T-cell (primary cell): ENCODE data around the gene IGFBP3. TPM values are rescaled to one million over a fixed set of nuclear protein-coding genes. Genes with fewer than 3 reads are reported as not detected.

ENCODE experiments used
- ATAC-seq, 4 experiments: fragments of 200-7000 bp in 3 of 4; fragments of 150-1000 bp in 1 of 4; cut with Tn5 transposase; replicated peaks in 1 of 4; 1 replicate in 3 of 4; 2 replicates in 1 of 4; pipeline ENCODE4 v1.10.0; 2021; ENCODE audit warnings: moderate library complexity in 3 of 4, mild to moderate bottlenecking in 2 of 4, moderate number of reproducible peaks in 1 of 4
- CTCF ChIA-PET, 2 donors: fragments of 300-600 bp; sonication (Branson Sonifier 250); formaldehyde crosslinking; loops; one replicate each; lab custom pipeline; 2022; ENCODE audit warnings: antibody characterized with exemption in 2 of 2; lab: Charles Lee
- POLR2A ChIA-PET, 2 donors: fragments of 300-600 bp; sonication (Branson Sonifier 250); formaldehyde crosslinking; loops; one replicate each; lab custom pipeline; 2022; ENCODE audit warnings: antibody characterized with exemption in 2 of 2; lab: Charles Lee
- DNase-seq, 35 experiments: peaks; one replicate each; pipeline versions ENCODE4 v3.0.0 to v3.0.0-alpha.2; 2013 to 2023
- H3K27ac ChIP-seq: one replicate; pipeline ENCODE4 v1.5.1; 2013; ENCODE audit warnings: low read length
- H3K27me3 ChIP-seq, 2 experiments: replicated peaks in 1 of 2; 1 replicate in 1 of 2; 2 replicates in 1 of 2; pipeline versions ENCODE4 v1.6.1 to v1.7.0; 2013; ENCODE audit warnings: low read length in 1 of 2, mixed read lengths in 1 of 2; ENCODE audit not compliant: control insufficient read depth in 2 of 2, insufficient read depth in 2 of 2; ENCODE audit errors: extremely low read depth in 1 of 2
- H3K36me3 ChIP-seq, 2 donors: 1 replicate in 1 of 2; 2 replicates in 1 of 2; pipeline versions ENCODE4 v1.6.1 to v1.7.0; 2013; ENCODE audit warnings: low read length in 1 of 2; ENCODE audit not compliant: control insufficient read depth in 2 of 2, insufficient read depth in 1 of 2; ENCODE audit errors: extremely low read depth in 1 of 2
- H3K4me1 ChIP-seq, 2 experiments: 1 replicate in 1 of 2; 2 replicates in 1 of 2; pipeline versions ENCODE4 v1.6.1 to v1.7.0; 2013; ENCODE audit warnings: low read length in 2 of 2, mixed read lengths in 1 of 2; ENCODE audit not compliant: insufficient read depth in 2 of 2, control insufficient read depth in 1 of 2; ENCODE audit errors: extremely low read depth in 1 of 2
- H3K4me3 ChIP-seq, 2 donors: 1 replicate in 1 of 2; 2 replicates in 1 of 2; pipeline versions ENCODE4 v1.5.1 to v1.7.0; 2013; ENCODE audit warnings: mild to moderate bottlenecking in 2 of 2, low read length in 1 of 2, moderate library complexity in 1 of 2; ENCODE audit not compliant: control insufficient read depth in 1 of 2; ENCODE audit errors: extremely low read depth in 1 of 2
- H3K9me3 ChIP-seq: 2 replicates; pipeline ENCODE4 v1.7.0; 2013
- H3K27ac Mint-ChIP-seq, 2 donors: one replicate each; pipeline ENCODE4 v1.8.0; 2020 to 2021; ENCODE audit warnings: mild to moderate bottlenecking in 2 of 2, mixed read lengths in 2 of 2
- H3K27me3 Mint-ChIP-seq, 2 donors: one replicate each; pipeline ENCODE4 v1.8.0; 2021 to 2022; ENCODE audit warnings: mixed read lengths in 2 of 2
- H3K36me3 Mint-ChIP-seq: one replicate; pipeline ENCODE4 v1.8.0; 2021; ENCODE audit warnings: mixed read lengths
- H3K4me1 Mint-ChIP-seq, 3 donors: one replicate each; pipeline ENCODE4 v1.8.0; 2020 to 2022; ENCODE audit warnings: mixed read lengths in 3 of 3, mild to moderate bottlenecking in 1 of 3
- H3K4me3 Mint-ChIP-seq, 3 donors: one replicate each; pipeline ENCODE4 v1.8.0; 2020 to 2022; ENCODE audit warnings: mild to moderate bottlenecking in 3 of 3, mixed read lengths in 3 of 3, moderate library complexity in 3 of 3
- H3K9me3 Mint-ChIP-seq, 3 donors: one replicate each; pipeline ENCODE4 v1.8.0; 2020 to 2022; ENCODE audit warnings: mixed read lengths in 3 of 3
- WGBS: methylation state at CpG from one replicate; pipeline ENCODE4 v1.1.5; 2013; ENCODE audit warnings: missing lambda C conversion rate; ENCODE audit not compliant: insufficient coverage; 5-methylcytosine and 5-hydroxymethylcytosine counted together
- total RNA-seq, 35 experiments: library from RNA in 6 of 35; stranded (reverse) in 6 of 35; fragments of 120-200 nt in 1 of 35; gene quantifications; one replicate each; pipeline versions ENCODE4 v1.2.1 to v1.2.4 and lab custom pipeline; 2013 to 2026

IGFBP3 gene
- total RNA-seq, 5 donors from 2014 or later (not counting 1 experiment from before 2014, with no cell fraction given): 3.9 to 20.5 (median 8.2) TPM

GRCh38 chr7:45874408-45875131 is 46.5 kb downstream of the IGFBP3 start:
- POLR2A ChIA-PET: no interaction called here
- Histone ChIP-seq H3K27ac (no peak overlapping the region), H3K4me1 (no peaks in the 10 kb centered on the region), H3K27me3 (peaks cover 0 to 13% of the 10 kb centered on the region in 2 experiments), H3K4me3 (no peak overlapping the region), H3K36me3 (no peaks in the 10 kb centered on the region), H3K9me3 (no peaks in the 10 kb centered on the region)
- 89% methylated on average over 5 of the region's 8 CpGs for WGBS
- Mint-ChIP-seq H3K27me3 (peaks cover 0 to 3% of the 10 kb centered on the region in 2 donors), H3K36me3 (no peaks in the 10 kb centered on the region), H3K27ac (no peak overlapping the region), H3K4me1 (no peaks in the 10 kb centered on the region), H3K9me3 (peaks cover 3 to 9% (median 8%) of the 10 kb centered on the region in 3 donors), H3K4me3 (no peak overlapping the region)
- no peak for ATAC-seq
- no peak for DNase-seq
- CTCF ChIA-PET: no interaction called here

DNA sequence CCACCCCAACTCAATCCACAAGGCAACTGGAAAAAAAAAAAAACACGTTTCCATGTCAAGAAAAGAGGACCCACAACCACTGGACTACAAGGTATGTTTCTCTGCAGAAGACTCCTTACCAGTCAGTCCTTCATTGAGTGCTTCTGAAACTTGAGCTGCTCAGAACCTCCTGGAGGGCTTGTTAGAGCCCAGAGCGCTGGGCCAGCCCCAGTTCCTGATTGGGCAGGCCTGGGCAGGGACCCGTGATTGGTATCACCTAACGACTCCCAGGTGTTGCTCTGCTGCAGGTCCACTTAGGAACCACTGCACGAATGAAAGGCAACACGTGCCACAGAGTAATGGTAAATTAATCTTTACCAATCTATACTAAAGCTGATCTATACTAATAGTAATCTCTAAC is 47.7 kb downstream of the IGFBP3 start:
- Mint-ChIP-seq H3K27ac (no peak overlapping the region), H3K36me3 (no peaks in the 10 kb centered on the region), H3K4me1 (no peaks in the 10 kb centered on the region), H3K4me3 (no peak overlapping the region), H3K9me3 (peaks cover 0 to 3% (median 0%) of the 10 kb centered on the region in 3 donors), H3K27me3 (peaks cover 3 to 7% of the 10 kb centered on the region in 2 donors)
- peaks cover 0 to 16% of the 10 kb centered on the region in 2 experiments for H3K27me3 ChIP-seq
- H3K27ac ChIP-seq: no peak overlapping the region
- no peaks in the 10 kb centered on the region for H3K36me3 ChIP-seq
- ATAC-seq: no peak
- ChIA-PET POLR2A (no interaction called here), CTCF (interaction anchor here in 1 of 2 donors (0.6 kb wide), 1 partner anchor 29 kb away, joined by 5 read pairs; no protein-coding TSS in a partner anchor)
- H3K4me1 ChIP-seq: no peaks in the 10 kb centered on the region
- 86% methylated on average over 3 of the region's 6 CpGs for WGBS
- DNase-seq: no peak
- no peaks in the 10 kb centered on the region for H3K9me3 ChIP-seq
- no peak overlapping the region for H3K4me3 ChIP-seq

- no peaks in the 10 kb centered on the region for H3K4me1 ChIP-seq
- H3K4me1 Mint-ChIP-seq: no peaks in the 10 kb centered on the region
- no peaks in the 10 kb centered on the region for H3K36me3 Mint-ChIP-seq
- no peak within 1 kb of the TSS for H3K4me3 Mint-ChIP-seq
- CTCF ChIA-PET: no interaction called here
- POLR2A ChIA-PET: no interaction called here
- no peak within 1 kb of the TSS for H3K4me3 ChIP-seq
- 90% methylated on average over 3 of the region's 7 CpGs for WGBS
- H3K9me3 Mint-ChIP-seq: peaks cover 0 to 3% (median 0%) of the 10 kb centered on the region in 3 donors
- H3K27ac Mint-ChIP-seq: no peak within 1 kb of the TSS
- H3K27me3 Mint-ChIP-seq: peaks cover 3 to 11% of the 10 kb centered on the region in 2 donors
- H3K36me3 ChIP-seq: no peaks in the 10 kb centered on the region
- ATAC-seq (no peak), DNase-seq (no peak)
- H3K27me3 ChIP-seq: peaks cover 0 to 16% of the 10 kb centered on the region in 2 experiments
- H3K27ac ChIP-seq: no peak within 1 kb of the TSS
- H3K9me3 ChIP-seq: no peaks in the 10 kb centered on the region
Observed at GRCh38 chr7:45873035-45873354, 48.1 kb downstream of the IGFBP3 start, which contains the start of gene CCDC201. Gene CCDC201, minus strand, starts transcription at chr7:45873082. Its CDS starts 75 bp downstream, at chr7:45873007.

DNA sequence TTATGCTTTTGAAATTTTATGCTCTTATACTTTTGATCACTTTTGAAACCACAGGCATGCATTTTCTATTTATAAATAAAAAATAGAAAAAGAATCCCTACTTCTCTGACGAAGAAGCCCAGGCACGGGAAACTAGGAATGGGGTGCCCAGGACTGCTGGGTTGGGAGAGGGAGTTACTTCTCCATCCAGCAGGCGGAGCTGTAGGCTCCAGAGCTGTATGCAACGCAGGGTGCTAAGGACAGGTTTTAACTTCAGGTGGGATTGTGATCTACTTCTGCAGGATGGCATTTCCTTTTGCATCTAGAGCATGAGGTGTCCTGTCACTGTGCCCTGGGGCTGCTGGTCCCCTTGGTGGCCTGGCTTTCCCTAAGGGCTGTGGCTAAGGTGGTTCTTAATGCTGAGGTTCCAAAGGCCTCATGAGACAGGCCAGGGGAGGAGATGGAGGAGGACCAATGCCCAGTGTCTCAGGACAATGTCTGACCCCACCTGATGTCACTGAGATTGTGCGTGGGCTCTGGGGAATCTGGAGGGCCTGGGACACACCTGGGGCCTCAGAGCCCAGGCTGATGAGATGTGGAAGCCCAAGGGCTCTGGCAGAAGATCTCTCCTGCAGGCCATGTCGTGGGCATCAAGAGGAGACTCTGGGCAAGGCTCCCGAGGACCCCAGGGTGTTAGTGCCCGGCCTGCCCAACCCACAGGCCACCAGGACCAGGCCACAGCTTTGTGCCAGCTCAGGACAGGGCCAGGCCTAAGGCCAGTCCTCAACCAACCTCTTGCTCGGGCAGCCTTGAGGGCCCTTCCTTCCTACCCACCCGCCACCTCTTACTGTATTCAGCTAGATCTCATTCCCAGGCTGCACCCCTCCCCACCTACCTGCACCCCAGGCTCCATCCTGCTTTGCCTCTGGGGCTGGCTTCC is 48.7 kb downstream of the IGFBP3 start:
- H3K36me3 ChIP-seq: no peaks in the 10 kb centered on the region
- H3K4me1 ChIP-seq: no peaks in the 10 kb centered on the region
- Mint-ChIP-seq H3K27me3 (peaks cover 3 to 17% of the 10 kb centered on the region in 2 donors), H3K4me3 (no peak overlapping the region), H3K9me3 (peaks cover 0 to 3% (median 0%) of the 10 kb centered on the region in 3 donors), H3K4me1 (no peaks in the 10 kb centered on the region), H3K36me3 (no peaks in the 10 kb centered on the region), H3K27ac (no peak overlapping the region)
- H3K27ac ChIP-seq: no peak overlapping the region
- H3K9me3 ChIP-seq: no peaks in the 10 kb centered on the region
- ATAC-seq (no peak), DNase-seq (no peak)
- ChIA-PET POLR2A (no interaction called here), CTCF (no interaction called here)
- no peak overlapping the region for H3K4me3 ChIP-seq
- WGBS: 61% methylated on average over 10 of the region's 10 CpGs
- H3K27me3 ChIP-seq: peaks cover 0 to 16% of the 10 kb centered on the region in 2 experiments

DNA sequence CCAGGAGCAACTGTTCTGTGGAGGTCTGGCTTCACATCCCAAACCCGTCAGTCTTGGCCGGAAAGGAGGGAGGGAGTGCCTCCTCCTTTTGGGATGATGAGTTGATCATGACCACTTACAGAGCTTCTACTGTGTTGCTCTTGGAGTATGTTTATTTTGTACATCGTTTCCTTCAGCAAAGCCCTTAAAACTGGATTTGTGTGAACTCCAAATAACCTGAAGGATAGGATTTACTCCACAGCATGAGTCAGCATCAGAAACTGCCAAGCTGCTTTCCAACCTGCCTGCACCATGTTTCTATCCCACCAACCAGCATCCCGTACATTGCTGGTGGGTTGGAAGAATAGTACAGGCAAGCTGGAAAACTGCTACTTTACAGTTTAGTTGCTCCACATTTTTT is 51.6 kb downstream of the IGFBP3 start:
- Mint-ChIP-seq H3K27me3 (peaks cover 6 to 23% of the 10 kb centered on the region in 2 donors), H3K36me3 (no peaks in the 10 kb centered on the region), H3K4me3 (no peak overlapping the region)

DNA sequence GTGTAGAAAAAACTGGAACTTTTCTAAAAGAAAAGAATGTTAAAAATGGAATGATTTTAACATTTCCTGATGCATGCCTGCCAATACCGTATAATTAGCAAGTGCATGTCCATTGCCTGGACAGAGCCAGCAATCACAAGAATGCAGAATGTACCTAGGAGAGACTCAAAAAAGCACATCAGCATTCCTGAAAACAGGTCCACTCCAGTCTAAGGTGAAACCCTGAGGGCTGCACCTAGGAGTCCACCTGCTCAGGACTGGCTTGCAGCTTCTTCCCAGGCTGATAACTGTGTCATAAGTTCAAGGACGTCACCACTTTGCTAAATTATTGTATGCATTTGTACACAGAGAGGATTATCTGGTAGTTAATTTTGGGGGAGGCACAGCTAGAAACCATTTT is 53.6 kb downstream of the IGFBP3 start:
- no peaks in the 10 kb centered on the region for H3K36me3 Mint-ChIP-seq
- Histone ChIP-seq H3K27ac (no peak overlapping the region), H3K9me3 (no peaks in the 10 kb centered on the region), H3K36me3 (no peaks in the 10 kb centered on the region), H3K4me3 (no peak overlapping the region), H3K4me1 (no peaks in the 10 kb centered on the region), H3K27me3 (peaks cover 0 to 29% of the 10 kb centered on the region in 2 experiments)
- ChIA-PET POLR2A (no interaction called here), CTCF (no interaction called here)
- H3K9me3 Mint-ChIP-seq: no peaks in the 10 kb centered on the region
- no CpG with 5 or more reads among the region's 2 CpGs for WGBS
- peaks cover 17 to 30% of the 10 kb centered on the region in 2 donors for H3K27me3 Mint-ChIP-seq
- no peak overlapping the region for H3K27ac Mint-ChIP-seq
- no peak for DNase-seq
- ATAC-seq: no peak
- no peak overlapping the region for H3K4me3 Mint-ChIP-seq
- H3K4me1 Mint-ChIP-seq: no peaks in the 10 kb centered on the region

More for the DNA sequence above, 51.6 kb downstream of the IGFBP3 start:
- DNase-seq (no peak), ATAC-seq (no peak)
- POLR2A ChIA-PET: no interaction called here
- no peak overlapping the region for H3K27ac ChIP-seq
- Mint-ChIP-seq H3K27ac (no peak overlapping the region), H3K9me3 (no peaks in the 10 kb centered on the region), H3K4me1 (no peaks in the 10 kb centered on the region)
- H3K4me3 ChIP-seq: no peak overlapping the region
- no peaks in the 10 kb centered on the region for H3K9me3 ChIP-seq
- H3K36me3 ChIP-seq: no peaks in the 10 kb centered on the region
- peaks cover 0 to 21% of the 10 kb centered on the region in 2 experiments for H3K27me3 ChIP-seq
- CTCF ChIA-PET: no interaction called here
- WGBS: no CpG with 5 or more reads among the region's 4 CpGs
- no peaks in the 10 kb centered on the region for H3K4me1 ChIP-seq
